Lower leg skin (tissue), 3 donors: ENCODE measurements around the gene HOXB8.

Source experiments
- CTCF ChIP-seq, 3 donors: fragments of 450-650 bp; IDR thresholded peaks; one replicate each; pipeline ENCODE4 v1.5.1; 2016; ENCODE audit warnings: antibody characterized with exemption in 3 of 3, mild to moderate bottlenecking in 3 of 3, moderate library complexity in 2 of 3
- POLR2A ChIP-seq, 2 donors: fragments of 450-650 bp; IDR thresholded peaks; one replicate each; pipeline ENCODE4 v1.6.1; 2016 to 2017; ENCODE audit warnings: antibody characterized with exemption in 2 of 2, mild to moderate bottlenecking in 1 of 2, moderate library complexity in 1 of 2

DNA sequence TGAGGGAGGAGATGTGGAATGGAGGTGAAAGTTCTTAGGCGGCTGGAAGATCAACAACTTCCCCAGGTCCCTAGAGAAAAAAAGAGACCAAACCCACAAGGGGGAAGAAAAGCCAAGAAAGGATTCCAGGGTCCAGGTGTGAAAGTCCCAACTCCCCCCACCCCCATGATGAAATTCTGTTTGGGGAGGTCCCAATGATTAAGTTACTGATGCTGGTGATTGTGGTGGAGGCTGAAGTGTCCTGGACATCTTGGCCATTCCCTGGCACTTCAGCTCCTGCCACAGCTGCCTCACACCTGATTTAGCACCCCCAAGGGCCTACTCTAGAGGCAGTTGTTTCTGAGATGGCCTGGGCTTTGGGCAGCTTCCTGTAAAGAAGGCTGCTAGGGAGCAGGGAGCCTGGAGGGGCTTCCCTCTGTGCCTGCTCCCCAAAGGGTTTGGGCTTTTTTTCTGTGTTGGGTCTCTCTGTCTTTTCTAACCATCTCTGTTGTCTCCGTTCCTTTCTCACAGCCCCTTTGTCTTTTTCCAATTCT lies 50.0 kb downstream of the HOXB8 start:
- TF ChIP-seq CTCF (IDR thresholded peaks at IDR 0.05) (no peak), POLR2A (IDR thresholded peaks at IDR 0.05) (no peak)
